WTC11 (cell line): Measurements from ENCODE around the gene ROBO1.

Experiments
- ATF1 ChIP-seq: sonication (generic); formaldehyde crosslinking; IDR thresholded peaks from 2 replicates; pipeline ENCODE4 v1.8.1; 2023; ENCODE audit warnings: mild to moderate bottlenecking, moderate library complexity, missing genetic modification reagents
- ATF6 ChIP-seq: sonication (generic); formaldehyde crosslinking; IDR thresholded peaks from 2 replicates; pipeline ENCODE4 v1.8.1; 2023; ENCODE audit warnings: mild to moderate bottlenecking, missing genetic modification reagents
- CREM ChIP-seq: sonication (generic); formaldehyde crosslinking; IDR thresholded peaks from 2 replicates; pipeline ENCODE4 v1.8.1; 2022; ENCODE audit warnings: mild to moderate bottlenecking, missing genetic modification reagents, moderate library complexity
- FOXJ3 ChIP-seq: sonication (generic); formaldehyde crosslinking; IDR thresholded peaks from 2 replicates; pipeline ENCODE4 v1.9.0; 2021; ENCODE audit warnings: missing genetic modification reagents, mild to moderate bottlenecking, borderline replicate concordance
- JUN ChIP-seq: sonication (generic); formaldehyde crosslinking; IDR thresholded peaks from 2 replicates; pipeline ENCODE4 v1.8.0; 2023; ENCODE audit warnings: mild to moderate bottlenecking, missing genetic modification reagents
- NR2C2 ChIP-seq: sonication (generic); formaldehyde crosslinking; IDR thresholded peaks from 2 replicates; pipeline ENCODE4 v1.8.0; 2022; ENCODE audit warnings: mild to moderate bottlenecking, missing genetic modification reagents
- SOX15 ChIP-seq: fragments of 250-450 bp; sonication (Bioruptor Pico); IDR thresholded peaks from 2 replicates; pipeline ENCODE4 v1.9.0; 2021; ENCODE audit warnings: mild to moderate bottlenecking
- ZNF423 ChIP-seq: fragments of 250-450 bp; sonication (Bioruptor Pico); IDR thresholded peaks from 2 replicates; pipeline ENCODE4 v2.1.2; 2022; ENCODE audit warnings: mild to moderate bottlenecking, moderate library complexity
- TF ChIP-seq, protein P1 (sequence below): fragments of 200-600 bp; IDR thresholded peaks from 2 replicates; pipeline ENCODE4 v1.8.0; 2022; ENCODE audit warnings: antibody characterized with exemption

DNA sequence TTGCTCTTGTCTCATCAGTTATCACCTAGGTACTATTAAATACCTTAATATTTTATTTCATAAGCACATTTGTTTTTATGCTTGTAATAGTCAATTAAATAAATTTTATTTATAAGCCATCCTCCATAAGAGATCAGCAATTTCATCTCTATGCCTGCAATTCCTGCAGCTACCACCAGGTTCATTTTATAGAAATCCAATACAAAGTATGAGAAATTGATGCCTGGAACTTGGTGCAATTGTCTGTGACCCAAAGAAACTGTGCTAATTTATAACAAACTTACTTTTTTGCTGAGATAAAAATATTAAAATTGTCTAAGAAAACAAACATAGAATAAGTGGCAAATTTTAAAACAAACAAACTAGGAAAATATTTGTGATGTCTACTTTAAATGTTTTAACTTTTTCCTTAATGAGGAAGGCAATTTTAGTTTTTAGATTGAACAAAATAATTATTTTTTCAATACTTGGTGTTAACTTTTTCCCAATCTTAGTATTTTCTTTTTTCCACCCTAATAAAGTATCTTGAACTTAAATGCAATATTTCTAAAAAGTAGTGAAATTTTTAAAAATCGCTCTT, 1026.6 kb downstream of the ROBO1 start:
- no peak for TF ChIP-seq ATF6
- TF ChIP-seq CREM (CRISPR knock-in tag) = no peak
- TF ChIP-seq, protein P1, sequence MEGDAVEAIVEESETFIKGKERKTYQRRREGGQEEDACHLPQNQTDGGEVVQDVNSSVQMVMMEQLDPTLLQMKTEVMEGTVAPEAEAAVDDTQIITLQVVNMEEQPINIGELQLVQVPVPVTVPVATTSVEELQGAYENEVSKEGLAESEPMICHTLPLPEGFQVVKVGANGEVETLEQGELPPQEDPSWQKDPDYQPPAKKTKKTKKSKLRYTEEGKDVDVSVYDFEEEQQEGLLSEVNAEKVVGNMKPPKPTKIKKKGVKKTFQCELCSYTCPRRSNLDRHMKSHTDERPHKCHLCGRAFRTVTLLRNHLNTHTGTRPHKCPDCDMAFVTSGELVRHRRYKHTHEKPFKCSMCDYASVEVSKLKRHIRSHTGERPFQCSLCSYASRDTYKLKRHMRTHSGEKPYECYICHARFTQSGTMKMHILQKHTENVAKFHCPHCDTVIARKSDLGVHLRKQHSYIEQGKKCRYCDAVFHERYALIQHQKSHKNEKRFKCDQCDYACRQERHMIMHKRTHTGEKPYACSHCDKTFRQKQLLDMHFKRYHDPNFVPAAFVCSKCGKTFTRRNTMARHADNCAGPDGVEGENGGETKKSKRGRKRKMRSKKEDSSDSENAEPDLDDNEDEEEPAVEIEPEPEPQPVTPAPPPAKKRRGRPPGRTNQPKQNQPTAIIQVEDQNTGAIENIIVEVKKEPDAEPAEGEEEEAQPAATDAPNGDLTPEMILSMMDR = peak; percentile 63
- TF ChIP-seq SOX15 (CRISPR knock-in tag) = no peak
- no peak for TF ChIP-seq FOXJ3
- TF ChIP-seq ATF1 (CRISPR knock-in tag) = no peak
- no peak for TF ChIP-seq ZNF423 (CRISPR knock-in tag)
- TF ChIP-seq JUN (CRISPR knock-in tag) = no peak
- no peak for TF ChIP-seq NR2C2 (CRISPR knock-in tag)
